Breast epithelium (tissue), 4 donors: ENCODE data around the gene PRDM2. TPM values are rescaled to one million over a fixed set of nuclear protein-coding genes. Genes with fewer than 3 reads are reported as not detected.

Experiments used
- DNase-seq, 2 donors: peaks; one replicate each; pipeline ENCODE4 v3.0.0-alpha.2; 2019; ENCODE audit warnings: low spot score in 2 of 2
- H3K27ac ChIP-seq, 2 donors: fragments of 200-600 bp; sonication (generic) in 1 of 2; one replicate each; pipeline ENCODE4 v1.5.1; 2016 to 2019; ENCODE audit warnings: mild to moderate bottlenecking in 1 of 2
- H3K27me3 ChIP-seq, 2 donors: fragments of 200-600 bp; sonication (generic) in 1 of 2; one replicate each; pipeline versions ENCODE4 v1.5.1 to v1.6.0; 2017 to 2019; ENCODE audit warnings: control low read depth in 1 of 2, mild to moderate bottlenecking in 1 of 2
- H3K36me3 ChIP-seq: fragments of 200-600 bp; one replicate; pipeline ENCODE4 v1.5.1; 2019
- H3K4me1 ChIP-seq, 2 donors: fragments of 200-600 bp; sonication (generic); one replicate each; pipeline ENCODE4 v1.5.1; 2016 to 2019; ENCODE audit warnings: control low read depth in 1 of 2
- H3K4me3 ChIP-seq, 3 donors: fragments of 200-600 bp; sonication (generic); 1 replicate in 2 of 3; 2 replicates in 1 of 3; pipeline ENCODE4 v1.5.1; 2016 to 2019; ENCODE audit warnings: mild to moderate bottlenecking in 3 of 3, moderate library complexity in 2 of 3
- H3K9me3 ChIP-seq, 2 donors: fragments of 200-600 bp; sonication (generic) in 1 of 2; one replicate each; pipeline ENCODE4 v1.5.1; 2016 to 2019; ENCODE audit warnings: control low read depth in 1 of 2
- CTCF ChIP-seq, 3 donors: fragments of 450-650 bp; IDR thresholded peaks; one replicate each; pipeline ENCODE4 v1.5.1; 2016 to 2017; ENCODE audit warnings: antibody characterized with exemption in 3 of 3, mild to moderate bottlenecking in 3 of 3, moderate library complexity in 3 of 3
- POLR2A ChIP-seq: fragments of 450-650 bp; IDR thresholded peaks from one replicate; pipeline ENCODE4 v1.6.1; 2016; ENCODE audit warnings: antibody characterized with exemption, mild to moderate bottlenecking, moderate library complexity
- POLR2AphosphoS5 ChIP-seq, 3 donors: sonication (generic); formaldehyde crosslinking; IDR thresholded peaks; one replicate each; pipeline ENCODE4 v1.6.1; 2017; ENCODE audit warnings: antibody characterized with exemption in 3 of 3
- intact Hi-C: fragments of 100-400 bp; cut with DNase I; formaldehyde crosslinking; loops from one replicate; pipeline ENCODE4 v1.15.1; 2023; ENCODE audit warnings: low total_unique reads
- total RNA-seq, 3 donors: library from RNA; depleted of rRNA; stranded (reverse); fragments of >200 nt; gene quantifications; one replicate each; pipeline ENCODE4 v1.1.0, GENCODE V29; 2016

PRDM2 gene
- total RNA-seq, 3 donors from 2014 or later: 45.6 to 57.1 (median 47.2) TPM

DNA sequence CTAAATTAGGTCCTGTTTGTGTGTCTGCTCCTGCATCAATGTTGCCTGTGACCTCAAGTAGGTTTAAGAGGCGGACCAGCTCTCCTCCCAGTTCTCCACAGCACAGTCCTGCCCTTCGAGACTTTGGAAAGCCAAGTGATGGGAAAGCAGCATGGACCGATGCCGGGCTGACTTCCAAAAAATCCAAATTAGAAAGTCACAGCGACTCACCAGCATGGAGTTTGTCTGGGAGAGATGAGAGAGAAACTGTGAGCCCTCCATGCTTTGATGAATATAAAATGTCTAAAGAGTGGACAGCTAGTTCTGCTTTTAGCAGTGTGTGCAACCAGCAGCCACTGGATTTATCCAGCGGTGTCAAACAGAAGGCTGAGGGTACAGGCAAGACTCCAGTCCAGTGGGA, 79.9 kb downstream of the PRDM2 start:
- no peaks in the 10 kb centered on the region for H3K9me3 ChIP-seq
- H3K27ac ChIP-seq: peak overlapping the region in 1 of 2 donors; percentile 58
- peaks cover 0 to 7% of the 10 kb centered on the region in 2 donors for H3K4me1 ChIP-seq
- no peak for DNase-seq
- no peaks in the 10 kb centered on the region for H3K27me3 ChIP-seq
- TF ChIP-seq CTCF (IDR thresholded peaks at IDR 0.05): no peak
- TF ChIP-seq POLR2AphosphoS5 (IDR thresholded peaks at IDR 0.05): no peak
- TF ChIP-seq POLR2A: no peak
- intact Hi-C loops: no loop called here
- no peak overlapping the region for H3K4me3 ChIP-seq
- H3K36me3 ChIP-seq: peaks cover 5% of the 10 kb centered on the region

GRCh38 chr1:13780780-13781179, 80.8 kb downstream of the PRDM2 start:
- TF ChIP-seq CTCF (IDR thresholded peaks at IDR 0.05): no peak
- no peak for TF ChIP-seq POLR2A
- TF ChIP-seq POLR2AphosphoS5 (IDR thresholded peaks at IDR 0.05): no peak
- Histone ChIP-seq H3K4me3 (no peak overlapping the region), H3K36me3 (peaks cover 5% of the 10 kb centered on the region), H3K27me3 (no peaks in the 10 kb centered on the region), H3K9me3 (no peaks in the 10 kb centered on the region), H3K27ac (peak overlapping the region in 1 of 2 donors; percentile 58), H3K4me1 (peaks cover 0 to 7% of the 10 kb centered on the region in 2 donors)
- intact Hi-C loops: no loop called here
- DNase-seq: no peak

GRCh38 chr1:13781228-13781627, 81.2 kb downstream of the PRDM2 start:
- H3K4me1 ChIP-seq: peaks cover 0 to 7% of the 10 kb centered on the region in 2 donors
- H3K27ac ChIP-seq: peak overlapping the region in 1 of 2 donors; percentile 45
- peaks cover 5% of the 10 kb centered on the region for H3K36me3 ChIP-seq
- no peak overlapping the region for H3K4me3 ChIP-seq
- no peaks in the 10 kb centered on the region for H3K27me3 ChIP-seq
- intact Hi-C loops: no loop called here
- no peak for TF ChIP-seq POLR2A
- no peaks in the 10 kb centered on the region for H3K9me3 ChIP-seq
- DNase-seq: no peak

DNA sequence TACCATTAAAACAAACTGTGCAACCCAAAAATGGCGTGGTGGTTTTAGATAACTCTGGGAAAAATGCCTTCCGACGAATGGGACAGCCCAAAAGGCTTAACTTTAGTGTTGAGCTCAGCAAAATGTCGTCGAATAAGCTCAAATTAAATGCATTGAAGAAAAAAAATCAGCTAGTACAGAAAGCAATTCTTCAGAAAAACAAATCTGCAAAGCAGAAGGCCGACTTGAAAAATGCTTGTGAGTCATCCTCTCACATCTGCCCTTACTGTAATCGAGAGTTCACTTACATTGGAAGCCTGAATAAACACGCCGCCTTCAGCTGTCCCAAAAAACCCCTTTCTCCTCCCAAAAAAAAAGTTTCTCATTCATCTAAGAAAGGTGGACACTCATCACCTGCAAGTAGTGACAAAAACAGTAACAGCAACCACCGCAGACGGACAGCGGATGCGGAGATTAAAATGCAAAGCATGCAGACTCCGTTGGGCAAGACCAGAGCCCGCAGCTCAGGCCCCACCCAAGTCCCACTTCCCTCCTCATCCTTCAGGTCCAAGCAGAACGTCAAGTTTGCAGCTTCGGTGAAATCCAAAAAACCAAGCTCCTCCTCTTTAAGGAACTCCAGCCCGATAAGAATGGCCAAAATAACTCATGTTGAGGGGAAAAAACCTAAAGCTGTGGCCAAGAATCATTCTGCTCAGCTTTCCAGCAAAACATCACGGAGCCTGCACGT, 82.1 kb downstream of the PRDM2 start:
- no peak for DNase-seq
- H3K27ac ChIP-seq: peak overlapping the region; percentile 53 to 65
- TF ChIP-seq POLR2AphosphoS5 (IDR thresholded peaks at IDR 0.05): no peak
- no peak for TF ChIP-seq POLR2A
- TF ChIP-seq CTCF (IDR thresholded peaks at IDR 0.05): no peak
- H3K4me1 ChIP-seq: peaks cover 0 to 7% of the 10 kb centered on the region in 2 donors
- intact Hi-C loops: no loop called here
- peak overlapping the region; percentile 0 to 41 (median 29) for H3K4me3 ChIP-seq
- H3K36me3 ChIP-seq: peaks cover 5% of the 10 kb centered on the region
- H3K27me3 ChIP-seq: no peaks in the 10 kb centered on the region
- H3K9me3 ChIP-seq: no peaks in the 10 kb centered on the region

- Histone ChIP-seq H3K27me3 (no peaks in the 10 kb centered on the region), H3K4me3 (peak overlapping the region; percentile 0 to 44 (median 29)), H3K27ac (peak overlapping the region; percentile 53 to 74), H3K4me1 (peaks cover 0 to 7% of the 10 kb centered on the region in 2 donors), H3K36me3 (peaks cover 5% of the 10 kb centered on the region), H3K9me3 (no peaks in the 10 kb centered on the region)
- intact Hi-C loops: no loop called here
- DNase-seq: no peak
- TF ChIP-seq POLR2A (no peak), CTCF (IDR thresholded peaks at IDR 0.05) (no peak), POLR2AphosphoS5 (IDR thresholded peaks at IDR 0.05) (no peak)
These were observed 82.8 kb downstream of the PRDM2 start for GRCh38 chr1:13782634-13783360.
